NCI-H187 (cell line): ENCODE data around the gene EP400.
"Not testable (repeated sequence)": the region's sequence is repeated elsewhere in the genome, so short reads cannot be mapped to it uniquely, and the experiment has no call there.

Experiments
- DNase-seq, 2 experiments: peaks; one replicate each; lab custom pipeline; 2025; lab: John Stamatoyannopoulos, UW

The EP400 gene

GRCh38 chr12:131928080-131928710, 21.5 kb upstream of the EP400 start:
- no peak for DNase-seq

- DNase-seq, result peak; percentile 66 to 95
Observed at GRCh38 chr12:131928711-131929580, 20.8 kb upstream of the EP400 start, which contains the start of gene PUS1. TSS of gene PUS1 (plus strand) at chr12:131929276. CDS start at chr12:131929723, 447 bp downstream.

GRCh38 chr12:131929581-131930456, 19.9 kb upstream of the EP400 start:
- DNase-seq, result no peak

- no peak for DNase-seq
Observed at GRCh38 chr12:131930510-131930909, 19.2 kb upstream of the EP400 start.

GRCh38 chr12:131933387-131933786, 16.4 kb upstream of the EP400 start:
- DNase-seq, result no peak

- no peak for DNase-seq
Observed at GRCh38 chr12:131934535-131934934, 15.2 kb upstream of the EP400 start.

- no peak for DNase-seq
Observed at GRCh38 chr12:131938082-131938481, 11.7 kb upstream of the EP400 start.

GRCh38 chr12:131939007-131939406, 10.7 kb upstream of the EP400 start:
- peak; percentile 37 to 77 for DNase-seq

- no peak for DNase-seq
Observed at GRCh38 chr12:131940141-131940547, 9.6 kb upstream of the EP400 start.

- DNase-seq, result no peak
Observed at GRCh38 chr12:131941116-131941986, 8.4 kb upstream of the EP400 start.

- no peak for DNase-seq
Observed at GRCh38 chr12:131941987-131942341, 7.8 kb upstream of the EP400 start.

- no peak for DNase-seq
Observed at GRCh38 chr12:131942671-131943070, 7.1 kb upstream of the EP400 start.

- DNase-seq, result no peak
Observed at GRCh38 chr12:131943389-131943788, 6.4 kb upstream of the EP400 start.

- no peak for DNase-seq
Observed at GRCh38 chr12:131943876-131944275, 5.9 kb upstream of the EP400 start.

GRCh38 chr12:131944601-131945251, 5.0 kb upstream of the EP400 start:
- DNase-seq, result no peak

GRCh38 chr12:131946757-131947156, 3.0 kb upstream of the EP400 start:
- no peak for DNase-seq

- DNase-seq, result no peak
Observed at GRCh38 chr12:131947482-131948027, 2.2 kb upstream of the EP400 start.

- no peak for DNase-seq
Observed at GRCh38 chr12:131948166-131948712, 1.5 kb upstream of the EP400 start.

GRCh38 chr12:131948713-131949430, 870 bp upstream of the EP400 start:
- DNase-seq, result not testable (repeated sequence)
